Activated CD8-positive, alpha-beta memory T cell treated with anti-CD3 and anti-CD28 coated beads for 36 hours (primary cell): ENCODE measurements around the gene KPTN. TPM values are rescaled to one million over a fixed set of nuclear protein-coding genes. Genes with fewer than 3 reads are reported as not detected.

ENCODE experiments used
- CTCF ChIA-PET: fragments of 350-600 bp; sonication (Branson Sonifier 250); formaldehyde crosslinking; loops from one replicate; lab custom pipeline; 2021; ENCODE audit warnings: antibody characterized with exemption; lab: Charles Lee
- POLR2A ChIA-PET: fragments of 350-600 bp; sonication (Branson Sonifier 250); formaldehyde crosslinking; loops from one replicate; lab custom pipeline; 2021; ENCODE audit warnings: antibody characterized with exemption; lab: Charles Lee
- total RNA-seq, 2 experiments: library from RNA; stranded (reverse); gene quantifications; one replicate each; pipeline ENCODE4 v1.2.3, GENCODE V29; 2021

The KPTN gene
- total RNA-seq, 2 experiments from 2014 or later = 9.5 to 10.4 TPM

DNA sequence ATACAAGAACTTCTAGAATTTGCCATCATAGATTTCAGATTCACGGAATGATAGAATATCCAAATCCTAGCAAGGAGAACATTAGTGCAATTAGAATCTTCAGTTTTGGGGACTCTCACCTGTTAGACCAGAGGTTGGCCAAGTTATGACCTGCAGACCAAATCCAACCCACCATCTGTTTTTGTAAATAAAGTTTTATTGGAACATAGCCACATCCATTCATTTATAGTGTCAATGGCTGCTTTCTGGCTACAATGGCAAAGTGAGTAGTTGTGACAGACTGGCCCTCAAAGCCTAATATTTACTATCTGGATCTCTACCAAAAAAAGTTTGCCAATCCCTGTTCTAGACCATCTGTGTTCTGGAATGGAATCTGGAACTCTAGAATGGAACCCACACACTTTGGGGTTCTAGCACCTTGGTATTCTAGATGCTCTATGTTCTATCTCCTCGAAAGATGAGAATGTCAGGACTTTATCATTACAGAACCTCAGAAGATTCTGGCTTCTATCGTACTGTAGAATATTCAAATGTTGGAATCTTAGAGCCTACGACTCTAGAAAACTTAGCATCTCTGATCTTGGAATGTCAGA lies 2.5 kb downstream of the KPTN start:
- CTCF ChIA-PET = no interaction called here

DNA sequence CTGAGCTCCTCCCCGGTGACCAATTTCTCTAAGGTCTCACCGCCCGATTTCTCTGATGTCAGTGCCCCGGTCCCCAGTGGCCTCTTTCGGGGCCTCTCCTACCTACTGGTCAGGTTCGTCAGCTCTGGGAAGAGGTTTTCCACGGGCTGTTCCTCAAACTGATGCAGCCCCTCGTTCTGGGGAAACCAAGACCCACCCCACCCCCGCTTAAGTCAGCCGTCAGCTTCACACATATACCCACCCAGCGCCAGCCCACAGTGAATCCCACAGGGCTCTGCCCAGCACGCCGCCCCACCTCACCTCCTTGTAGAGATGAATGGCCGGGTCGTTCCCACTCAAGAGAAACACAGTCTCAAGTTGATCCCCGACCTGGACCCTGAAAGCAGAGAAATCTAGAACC lies 3.4 kb downstream of the KPTN start:
- POLR2A ChIA-PET = no interaction called here
- CTCF ChIA-PET = no interaction called here

More for the DNA sequence above, 2.5 kb downstream of the KPTN start:
- POLR2A ChIA-PET = no interaction called here

DNA sequence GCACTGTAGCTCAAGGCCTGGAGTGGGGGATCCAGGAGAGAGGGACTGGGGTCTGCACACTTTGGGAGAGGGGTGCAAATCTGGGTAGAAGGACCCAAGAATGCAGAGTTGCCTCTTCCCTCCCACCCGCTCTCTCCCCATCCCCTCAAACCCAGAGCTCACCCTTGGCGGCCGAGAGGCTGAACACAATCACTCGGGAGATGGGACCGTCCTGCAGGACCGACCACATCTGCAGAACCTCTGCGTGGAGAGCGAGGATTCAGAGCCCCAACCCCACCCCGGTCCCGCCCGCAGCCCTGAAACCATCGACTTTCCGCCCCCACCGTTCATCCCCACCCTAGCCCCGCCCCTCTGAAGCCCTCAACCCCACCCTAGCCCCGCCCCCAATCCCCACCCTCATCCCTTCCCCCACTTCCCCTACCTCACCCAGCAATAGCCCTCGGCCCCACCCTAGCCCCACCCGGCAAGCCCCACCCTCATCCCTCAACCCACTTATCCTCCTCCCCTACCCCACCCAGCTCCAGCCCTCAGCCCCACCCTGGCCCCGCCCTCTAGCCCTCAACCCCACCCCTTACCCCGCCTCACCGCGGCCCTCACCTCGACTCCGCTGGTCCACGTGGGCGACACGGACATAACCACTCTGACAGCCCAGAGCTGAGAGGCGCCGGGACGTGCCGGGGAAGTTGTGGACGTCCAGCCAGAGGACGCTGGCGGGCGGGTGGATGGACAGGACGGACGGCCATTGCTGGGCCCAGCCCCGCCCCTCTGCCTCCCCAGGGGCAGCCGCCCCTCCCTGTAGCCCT lies 4.1 kb downstream of the KPTN start:
- POLR2A ChIA-PET = no interaction called here

DNA sequence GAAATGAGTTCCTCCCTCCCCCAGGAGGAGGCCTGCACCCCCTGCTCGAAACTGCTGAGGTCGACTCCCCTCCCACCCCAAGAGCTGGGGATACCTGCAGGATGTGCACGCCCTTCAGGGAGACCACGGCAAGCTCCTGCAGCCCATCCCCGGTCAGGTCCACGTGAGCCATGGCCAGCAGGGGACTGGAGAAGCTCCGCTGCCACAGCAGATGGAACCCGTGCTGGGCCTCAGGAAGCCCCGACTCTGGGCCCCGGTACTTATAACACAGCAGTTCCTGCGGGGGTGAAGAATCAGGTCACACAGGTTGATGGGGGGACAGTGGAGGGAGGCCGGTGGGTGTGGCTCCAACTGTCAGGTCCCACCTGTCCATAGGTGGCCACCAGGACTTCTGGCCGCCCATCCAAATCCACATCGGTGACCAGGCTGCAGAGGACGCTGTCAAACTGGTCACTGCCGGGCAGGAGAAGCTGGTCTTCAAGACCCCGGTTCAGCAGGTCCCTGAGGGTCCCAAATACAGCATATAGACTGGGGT lies 7.5 kb downstream of the KPTN start:
- POLR2A ChIA-PET = no interaction called here
- CTCF ChIA-PET = interaction anchor here (0.9 kb wide), 1 partner anchor 40 kb away, joined by 4 read pairs; no protein-coding TSS in a partner anchor

More for the DNA sequence above, 4.1 kb downstream of the KPTN start:
- CTCF ChIA-PET = no interaction called here

DNA sequence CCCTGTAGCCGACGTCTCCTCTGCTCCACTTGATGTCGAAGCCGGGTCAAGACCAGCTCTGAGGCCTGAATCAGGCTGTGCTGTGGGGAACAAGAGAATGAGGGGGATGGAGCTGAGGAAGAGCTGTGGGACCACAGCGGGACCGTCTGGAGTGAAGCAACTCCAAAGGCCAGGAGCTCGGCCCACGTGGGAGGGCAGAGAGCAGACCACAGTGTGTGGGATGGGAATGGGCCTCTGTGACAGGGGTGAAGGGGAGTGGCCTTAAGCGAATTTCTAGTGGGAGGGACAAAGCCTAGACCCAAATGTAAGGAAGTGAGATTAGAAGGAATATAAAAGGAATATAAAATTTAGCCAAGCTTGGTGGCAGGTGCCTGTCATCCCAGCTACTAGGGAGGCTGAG lies 8.6 kb downstream of the KPTN start:
- ChIA-PET POLR2A (no interaction called here), CTCF (interaction anchor here (0.6 to 0.9 kb wide), 2 partner anchors 39 to 237 kb away, joined by 3 to 4 read pairs; no protein-coding TSS in a partner anchor)

DNA sequence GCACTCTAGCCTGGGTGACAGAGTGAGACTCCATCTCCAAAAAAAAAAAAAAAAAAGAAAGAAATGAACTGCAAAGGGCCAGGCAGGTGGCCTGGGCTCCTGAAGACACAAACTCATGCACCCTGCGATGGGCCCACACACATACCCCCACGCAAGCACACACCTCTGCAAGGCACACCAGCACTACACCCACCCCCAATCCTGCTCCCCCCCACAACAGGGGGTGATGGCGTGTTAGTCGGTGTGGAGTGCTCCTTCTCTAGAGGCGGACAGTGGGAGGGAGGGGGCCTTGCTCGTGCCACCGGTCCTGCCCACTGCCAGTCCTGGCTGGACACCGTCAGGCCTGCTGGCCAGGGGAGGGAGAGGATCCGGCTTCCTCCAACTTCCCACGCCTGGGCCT lies 10.7 kb downstream of the KPTN start:
- CTCF ChIA-PET = interaction anchor here (0.7 to 0.9 kb wide), 2 partner anchors 10 to 1609 kb away, joined by 3 to 4 read pairs; partner anchors contain the start of gene KPTN
- POLR2A ChIA-PET = no interaction called here

DNA sequence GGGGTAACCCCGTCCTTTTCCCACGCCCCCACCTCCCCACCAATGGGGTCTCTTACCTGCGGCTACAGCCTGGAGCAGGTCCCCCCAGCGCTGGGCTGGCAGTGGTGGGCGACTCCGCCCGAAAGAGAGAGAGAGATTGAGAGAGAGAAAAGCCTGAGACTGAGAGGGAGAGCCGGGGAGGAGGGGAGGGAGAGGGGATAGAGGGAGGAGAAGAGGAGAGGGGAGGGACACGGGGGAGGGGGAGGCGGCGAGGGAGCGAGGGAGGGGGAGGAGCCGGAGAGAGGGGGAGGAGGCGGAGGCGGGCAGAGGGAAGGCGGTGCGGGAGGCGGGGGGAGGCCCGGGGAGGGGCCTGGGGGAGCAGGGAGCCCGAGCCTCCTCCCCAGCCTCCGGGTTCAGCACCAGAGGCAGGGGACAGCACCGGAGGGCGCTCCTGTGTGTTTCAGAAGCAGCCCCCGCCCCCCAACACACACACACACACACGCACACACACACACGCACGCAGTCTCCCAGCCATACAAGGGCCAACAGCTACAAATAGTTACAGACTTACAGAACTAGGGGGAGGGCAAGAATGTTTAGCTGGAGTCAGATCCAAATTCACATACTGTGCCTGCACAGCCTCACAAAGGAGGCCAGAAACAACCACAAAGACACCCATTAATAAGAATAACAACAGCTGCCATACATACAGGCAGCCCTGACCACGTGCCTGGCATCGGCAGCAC lies 12.1 kb downstream of the KPTN start, which contains the start of gene SLC8A2:
Gene SLC8A2, minus strand, starts transcription at position 161 of the 725 bp plus-strand sequence. CDS start 5,490 bp downstream, outside the sequence.
- ChIA-PET CTCF (interaction anchor here (0.6 to 1.2 kb wide), 3 partner anchors 13 to 35 kb away, joined by 3 to 4 read pairs (median 3); partner anchors contain the start of gene KPTN), POLR2A (no interaction called here)

DNA sequence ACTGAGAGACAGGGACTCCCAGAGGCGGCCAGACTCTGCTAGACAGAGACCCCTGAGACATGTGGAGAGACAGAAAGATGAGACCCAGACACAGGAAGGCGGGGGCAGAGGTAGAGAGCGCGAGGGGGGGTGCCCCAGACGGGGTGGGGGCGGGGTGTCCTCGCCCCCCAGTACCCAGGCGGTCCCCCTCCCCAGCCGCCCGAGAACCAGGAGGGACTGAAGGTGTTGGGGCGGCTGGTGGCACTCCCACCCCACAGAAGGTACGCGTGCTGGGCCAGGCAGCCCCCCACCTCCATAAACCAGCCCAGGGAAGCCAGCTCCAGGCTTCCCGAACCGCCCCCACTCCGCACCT lies 12.7 kb downstream of the KPTN start:
- ChIA-PET POLR2A (no interaction called here), CTCF (interaction anchor here (1.2 kb wide), 2 partner anchors 13 to 35 kb away, joined by 3 to 4 read pairs; partner anchors contain the start of gene KPTN)

DNA sequence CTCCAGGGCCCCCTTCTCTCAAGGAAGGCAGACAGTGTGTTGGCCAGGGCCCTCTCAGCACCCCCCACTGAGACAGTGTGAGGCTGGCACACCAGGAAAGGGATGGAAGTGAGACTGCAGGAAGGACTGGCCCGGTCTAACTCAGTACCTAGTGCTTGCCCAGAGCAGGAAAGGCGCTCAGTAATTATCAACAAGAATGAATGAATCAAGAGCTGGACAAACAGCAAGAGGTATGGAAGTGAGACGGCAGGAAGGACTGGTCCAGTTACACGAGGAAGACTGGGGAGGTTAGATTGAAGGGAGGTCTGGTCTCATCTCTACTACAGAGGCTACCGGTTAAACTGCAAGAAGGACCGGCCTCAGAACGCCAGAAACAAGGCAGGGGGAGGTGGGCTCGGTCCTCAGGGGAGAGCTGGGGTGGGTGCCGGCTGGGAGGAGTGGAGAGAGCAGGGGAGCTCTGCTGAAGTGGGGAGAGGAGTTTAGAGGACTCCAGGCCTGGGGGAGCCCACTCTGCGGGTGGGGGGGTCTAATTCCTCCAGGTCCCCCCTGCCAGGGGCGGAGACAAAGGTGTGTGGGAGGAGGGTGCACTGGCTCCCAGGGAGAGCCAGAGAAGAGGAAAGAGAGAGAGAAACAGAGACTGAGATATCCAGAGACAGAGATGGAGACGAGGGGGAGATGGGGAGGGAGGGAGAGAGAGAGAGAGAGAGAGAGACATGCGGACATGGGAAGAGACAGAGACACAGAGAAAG lies 13.4 kb downstream of the KPTN start:
- ChIA-PET CTCF (interaction anchor here (1.2 kb wide), 1 partner anchor 34 kb away, joined by 3 read pairs; no protein-coding TSS in a partner anchor), POLR2A (no interaction called here)

DNA sequence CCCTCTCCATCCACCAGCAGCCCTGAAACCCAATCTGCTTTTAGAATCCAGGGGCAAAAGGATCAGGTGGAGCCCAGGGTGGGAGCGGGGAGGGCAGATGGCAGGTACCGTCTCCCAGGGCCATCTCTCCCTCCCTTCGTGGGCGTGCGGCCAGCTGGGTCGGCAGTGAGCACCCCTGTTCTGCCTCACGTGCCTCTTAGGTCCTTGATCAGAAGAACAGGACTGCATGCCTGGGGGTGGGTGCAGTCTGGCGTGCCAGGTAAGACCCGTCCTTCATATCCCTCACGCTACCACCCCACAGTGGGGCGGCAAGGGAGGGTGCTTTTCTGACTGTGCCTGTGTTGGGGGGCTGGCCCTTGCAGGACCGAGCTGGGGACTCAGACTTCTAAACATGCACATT lies 14.3 kb downstream of the KPTN start:
- ChIA-PET CTCF (no interaction called here), POLR2A (no interaction called here)

DNA sequence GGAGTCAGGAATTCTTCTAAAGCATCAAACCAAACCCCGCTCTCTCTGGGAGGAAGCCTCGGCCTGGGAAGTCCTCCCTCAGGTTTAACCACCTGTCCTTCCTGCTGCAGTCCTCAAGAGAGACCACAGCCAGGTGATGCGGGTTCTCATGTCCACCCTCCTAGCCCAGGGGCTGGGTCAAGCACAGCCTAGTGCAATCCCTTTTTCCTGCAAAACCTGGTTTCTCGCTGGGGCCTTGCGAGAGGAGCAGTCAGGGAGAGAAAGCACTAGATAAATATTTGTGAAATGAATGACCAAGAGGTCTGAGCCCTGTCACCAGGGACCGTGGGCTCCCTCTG lies 14.7 kb downstream of the KPTN start:
- POLR2A ChIA-PET = no interaction called here

DNA sequence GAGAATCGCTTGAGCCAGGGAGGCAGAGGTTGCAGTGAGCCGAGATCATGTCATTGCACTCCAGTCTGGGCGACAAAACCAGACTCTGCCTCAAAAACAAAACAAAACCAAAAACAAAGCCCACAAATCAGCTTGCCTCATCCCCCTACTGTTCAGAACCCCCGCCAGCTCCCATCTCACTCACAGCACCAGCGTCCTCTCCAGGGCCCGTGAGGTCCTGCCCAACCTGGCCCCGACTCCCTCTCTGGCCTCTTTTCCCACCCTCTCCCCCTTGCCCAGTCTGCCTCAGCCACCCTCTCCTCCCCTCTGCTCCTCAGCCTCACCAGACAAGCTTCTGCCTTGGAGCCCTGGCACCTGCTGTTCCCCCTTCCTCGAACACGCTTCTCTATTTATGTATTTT lies 16.1 kb downstream of the KPTN start:
- POLR2A ChIA-PET = no interaction called here
- CTCF ChIA-PET = no interaction called here

More for the DNA sequence above, 14.7 kb downstream of the KPTN start:
- CTCF ChIA-PET = no interaction called here

DNA sequence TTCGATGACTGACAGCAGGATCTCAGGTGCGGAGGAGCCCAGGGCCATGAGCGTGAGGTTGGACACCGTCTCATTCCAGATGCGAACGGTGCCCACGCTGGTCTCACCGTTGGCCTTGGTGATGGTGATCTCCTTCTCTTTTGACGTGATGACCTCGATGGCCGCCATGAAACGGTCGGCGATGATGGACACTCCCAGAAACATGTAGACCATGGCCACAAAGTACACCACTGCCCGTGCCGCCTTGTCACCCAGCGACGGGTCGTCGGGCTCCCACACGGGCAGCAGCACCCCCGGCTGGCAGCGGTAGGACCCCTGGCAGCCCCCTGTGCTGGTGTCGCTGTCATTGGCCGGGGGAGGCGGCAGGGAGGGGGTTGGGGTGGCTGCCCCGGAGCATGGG lies 18.1 kb downstream of the KPTN start:
- ChIA-PET POLR2A (no interaction called here), CTCF (no interaction called here)

DNA sequence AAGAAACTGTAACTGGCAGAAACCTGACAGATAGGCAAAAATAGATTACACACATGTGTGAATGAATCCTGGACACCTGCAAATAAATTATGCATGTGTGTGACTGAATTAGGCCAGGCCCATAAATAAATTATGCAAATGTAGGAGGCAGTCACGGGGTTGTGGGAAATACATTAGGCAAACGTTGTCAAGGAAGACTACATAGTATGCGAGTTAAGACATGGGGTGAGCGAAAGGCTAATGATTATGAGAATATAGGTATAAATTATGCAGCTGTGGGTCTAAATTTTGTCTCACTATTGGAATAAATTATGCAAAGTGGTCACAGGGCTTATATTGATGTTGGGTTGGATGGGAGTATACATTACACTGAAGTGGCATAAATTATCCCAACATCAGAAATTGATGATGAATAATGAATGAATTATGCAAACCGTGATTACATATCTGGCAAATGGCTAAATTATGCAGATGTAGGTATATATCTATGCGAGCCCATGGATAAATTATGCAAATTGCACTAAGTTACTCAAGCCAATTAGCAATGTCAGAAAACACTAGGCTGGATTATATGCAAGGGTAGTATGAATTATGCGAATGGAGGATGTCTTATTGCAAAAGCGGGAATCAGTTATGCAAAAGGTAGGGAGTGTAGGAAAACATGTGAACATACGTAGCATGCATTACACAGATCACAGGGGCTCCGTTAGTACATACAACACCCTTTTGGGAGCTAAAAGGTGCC lies 19.2 kb downstream of the KPTN start:
- POLR2A ChIA-PET = no interaction called here
- CTCF ChIA-PET = interaction anchor here (1.5 kb wide), 1 partner anchor 74 kb away, joined by 3 read pairs; no protein-coding TSS in a partner anchor

DNA sequence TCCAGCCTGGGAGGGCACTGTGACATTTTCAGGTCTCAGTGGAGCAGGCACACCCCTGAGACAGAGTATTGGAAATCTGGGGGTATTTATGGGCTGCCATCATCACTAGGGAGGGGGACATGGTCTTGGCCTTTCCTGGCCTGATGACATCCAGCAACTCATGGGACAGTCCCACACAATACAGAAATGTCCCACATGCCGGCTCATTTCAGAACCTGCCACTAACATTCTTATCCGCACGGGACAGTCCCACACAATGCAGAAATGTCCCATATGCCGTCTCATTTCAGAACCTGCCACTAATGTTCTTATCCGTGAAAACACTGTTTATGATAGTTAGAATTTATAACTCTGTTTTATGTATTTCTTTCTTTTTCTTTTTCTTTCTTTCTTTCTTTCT lies 22.1 kb downstream of the KPTN start:
- POLR2A ChIA-PET = no interaction called here
- CTCF ChIA-PET = no interaction called here

DNA sequence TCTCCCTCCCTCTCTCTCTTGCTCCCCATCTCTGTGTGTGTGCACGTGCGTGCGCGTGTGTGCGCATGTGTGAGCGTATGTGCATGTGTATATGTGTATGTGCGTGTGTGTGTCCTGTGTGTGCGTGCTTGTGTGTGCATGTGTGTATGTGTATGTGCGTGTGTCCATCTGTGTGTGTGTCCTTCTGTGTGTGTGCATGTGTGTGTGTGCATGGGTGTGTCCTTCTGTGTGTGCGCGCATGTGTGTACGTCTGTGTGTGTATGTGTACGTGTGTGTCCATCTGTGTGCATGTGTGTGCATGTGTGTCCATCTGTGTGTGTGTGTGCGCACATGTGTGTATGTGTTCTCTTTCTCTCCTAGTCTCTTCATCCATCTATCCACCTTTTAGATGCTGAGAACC lies 24.5 kb downstream of the KPTN start:
- POLR2A ChIA-PET = no interaction called here
- CTCF ChIA-PET = interaction anchor here (0.6 kb wide), 1 partner anchor 30 kb away, joined by 3 read pairs; no protein-coding TSS in a partner anchor

DNA sequence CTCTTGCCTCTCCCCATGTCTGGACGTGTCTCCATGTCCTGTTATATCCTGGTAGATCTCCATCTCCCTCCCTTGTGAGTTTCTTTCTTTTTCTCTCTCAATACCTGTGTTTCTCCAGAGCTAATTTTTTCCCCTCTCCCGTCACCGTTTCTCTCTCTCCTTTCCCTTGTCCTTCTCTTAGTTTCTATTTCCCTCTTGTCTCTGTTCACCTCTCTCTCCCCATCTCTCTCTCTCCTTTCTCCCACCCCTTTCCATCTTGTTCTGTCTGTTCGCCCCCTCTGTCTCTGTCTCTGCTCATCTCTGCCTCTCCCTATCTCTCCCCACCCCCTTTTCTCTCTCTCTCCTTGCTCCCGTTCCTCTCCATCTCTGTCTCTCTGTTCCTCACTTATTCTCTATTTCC lies 25.3 kb downstream of the KPTN start:
- CTCF ChIA-PET = no interaction called here
- POLR2A ChIA-PET = no interaction called here

DNA sequence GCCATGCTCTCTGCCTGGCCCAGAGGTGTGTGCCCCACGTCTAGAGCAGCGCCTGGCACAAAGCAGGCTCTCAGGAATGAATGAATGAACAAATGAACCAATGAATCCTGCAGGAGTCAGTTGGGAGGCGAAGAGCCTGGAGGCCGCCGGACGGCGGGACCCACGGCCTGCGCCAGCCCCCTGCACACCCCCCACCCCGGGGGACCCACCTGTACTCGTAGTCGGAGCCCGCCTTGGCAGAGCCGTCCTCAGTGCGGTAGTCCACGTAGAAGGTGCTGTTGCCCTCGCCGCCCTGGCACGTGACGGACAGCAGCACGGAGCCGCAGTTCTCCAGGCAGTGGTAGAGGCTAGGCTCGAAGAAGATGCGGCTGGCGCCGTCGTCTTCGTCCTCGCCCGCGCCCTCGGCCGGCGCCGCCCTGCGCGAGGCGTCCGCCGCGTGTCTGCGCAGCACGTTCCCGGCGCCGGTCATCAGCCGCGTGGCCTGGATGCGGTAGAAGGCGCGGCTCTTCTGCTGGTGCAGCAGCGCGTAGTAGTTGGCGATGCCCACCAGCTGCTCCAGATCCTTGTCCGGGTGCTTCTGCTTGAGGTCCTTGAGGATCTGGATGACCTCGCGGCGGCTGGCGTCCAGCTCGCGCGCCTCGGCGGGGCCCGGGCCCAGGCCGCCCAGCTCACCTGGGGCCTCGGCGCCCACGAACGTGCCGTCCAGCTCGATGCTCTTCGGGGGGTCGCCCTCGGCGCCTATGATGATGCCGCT lies 27.1 kb downstream of the KPTN start:
- ChIA-PET POLR2A (no interaction called here), CTCF (no interaction called here)
